SK-MEL-5 (cell line): ENCODE measurements around the gene LDLRAD3. TPM values are rescaled to one million over a fixed set of nuclear protein-coding genes. Genes with fewer than 3 reads are reported as not detected.
"Not testable (repeated sequence)": the region's sequence is repeated elsewhere in the genome, so short reads cannot be mapped to it uniquely, and the experiment has no call there.

ENCODE experiments used
- DNase-seq: peaks from one replicate; pipeline ENCODE4 v3.0.0-alpha.2; 2016; ENCODE audit warnings: low read depth, low spot score
- in situ Hi-C: cut with HindIII; loops from 2 replicates; pipeline ENCODE4 v1.10.0; 2016; ENCODE audit warnings: low sequenced_read_pairs, high pct_unique_total_duplicates, low pct_unique_long_range_greater_than_20kb
- total RNA-seq: library from RNA; depleted of rRNA; stranded (reverse); fragments of >200 nt; shearing (Covaris generic); gene quantifications from 2 replicates; pipeline ENCODE4 v1.2.3, GENCODE V29; 2014

Gene LDLRAD3
- total RNA-seq, 1 experiment from 2014 or later: 28.6 TPM

GRCh38 chr11:36002196-36002595 lies 58.3 kb downstream of the LDLRAD3 start:
- peak; percentile 93 for DNase-seq
- in situ Hi-C loops: no loop called here

- in situ Hi-C loops: no loop called here
These were observed 58.9 kb downstream of the LDLRAD3 start for GRCh38 chr11:36002796-36003195.

GRCh38 chr11:36006556-36006955 lies 62.7 kb downstream of the LDLRAD3 start:
- DNase-seq: peak; percentile 66
- in situ Hi-C loops: no loop called here

More at GRCh38 chr11:36002796-36003195, 58.9 kb downstream of the LDLRAD3 start:
- no peak for DNase-seq

- no peak for DNase-seq
- in situ Hi-C loops: no loop called here
These were observed 63.3 kb downstream of the LDLRAD3 start for GRCh38 chr11:36007127-36007655.

GRCh38 chr11:36008584-36008983 lies 64.7 kb downstream of the LDLRAD3 start:
- in situ Hi-C loops: no loop called here
- DNase-seq: peak; percentile 81

DNA sequence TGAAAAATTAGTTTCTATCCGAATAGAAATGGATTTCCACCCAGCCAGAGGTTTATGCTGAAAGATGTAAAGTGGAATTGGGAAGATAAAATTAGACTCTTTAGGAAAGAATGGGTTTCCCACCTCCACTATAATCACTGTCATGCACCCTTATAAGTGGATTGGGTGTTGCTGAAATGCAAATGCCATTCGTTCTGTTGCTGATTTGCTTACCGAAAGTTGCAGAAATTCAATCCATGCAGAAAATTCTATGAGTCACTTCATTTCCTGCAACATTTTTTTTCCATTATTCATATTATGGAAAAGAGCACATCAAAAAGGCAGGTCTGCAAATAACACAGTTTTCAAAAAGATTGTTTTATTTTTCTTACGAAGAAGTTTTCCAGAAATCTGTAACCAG lies 65.6 kb downstream of the LDLRAD3 start:
- no peak for DNase-seq
- in situ Hi-C loops: no loop called here

GRCh38 chr11:36010010-36010740 lies 66.3 kb downstream of the LDLRAD3 start:
- in situ Hi-C loops: no loop called here
- DNase-seq: no peak

DNA sequence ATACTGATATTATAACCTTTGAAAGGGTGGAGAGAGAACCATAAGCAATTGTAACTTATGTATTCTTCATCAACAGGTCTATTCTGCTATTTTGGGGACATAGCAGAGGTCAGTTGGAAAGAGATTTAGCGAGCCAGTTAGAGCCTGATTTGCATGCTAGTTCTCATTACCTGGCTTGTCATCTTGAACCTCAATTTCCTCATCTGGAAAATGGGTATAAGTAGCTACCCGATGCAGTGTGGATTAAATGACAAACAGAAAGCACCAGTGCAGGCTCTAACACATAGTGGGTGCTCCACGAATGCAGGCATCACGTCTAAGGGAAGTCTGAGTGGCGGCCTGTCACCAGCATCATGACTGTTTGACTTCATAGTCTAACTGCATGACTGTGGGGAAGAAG lies 67.7 kb downstream of the LDLRAD3 start:
- DNase-seq: no peak
- in situ Hi-C loops: no loop called here

DNA sequence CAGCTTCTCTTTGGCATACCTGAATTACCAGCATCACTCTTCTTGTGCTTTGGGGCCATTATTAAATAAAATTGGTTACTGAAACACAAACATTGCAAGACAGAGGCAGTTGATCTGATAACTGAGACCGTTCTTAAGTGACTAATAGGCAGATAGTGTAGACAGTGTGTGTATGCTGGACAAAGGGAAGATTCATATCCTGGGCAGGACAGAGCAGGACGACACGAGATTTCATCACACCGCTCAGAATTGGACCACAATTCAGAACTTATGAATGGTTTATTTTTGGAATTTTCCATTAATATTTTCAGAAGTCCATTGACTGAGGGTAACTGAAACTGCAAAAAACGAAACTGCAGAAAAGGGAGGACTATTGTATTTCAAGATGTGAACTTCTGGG lies 68.6 kb downstream of the LDLRAD3 start:
- DNase-seq: peak; percentile 98
- in situ Hi-C loops: no loop called here

GRCh38 chr11:36012979-36013378 lies 69.1 kb downstream of the LDLRAD3 start:
- peak; percentile 72 for DNase-seq
- in situ Hi-C loops: no loop called here

DNA sequence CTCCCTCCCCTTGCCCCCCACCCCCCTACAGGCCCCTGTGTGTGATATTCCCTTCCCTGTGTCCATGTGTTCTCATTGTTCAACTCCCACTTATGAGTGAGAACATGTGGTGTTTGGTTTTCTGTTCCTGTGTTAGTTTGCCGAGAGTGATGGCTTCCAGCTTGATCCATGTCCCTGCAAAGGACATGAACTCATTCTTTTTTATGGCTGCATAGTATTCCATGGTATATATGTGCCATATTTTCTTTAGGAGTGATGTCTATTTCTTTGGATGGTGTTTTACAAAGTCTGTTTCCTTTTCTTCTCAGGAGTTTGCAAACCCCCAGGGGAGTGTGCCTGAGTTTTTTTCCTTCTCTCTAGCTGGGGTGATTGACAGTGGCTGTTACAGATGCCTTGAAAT lies 69.6 kb downstream of the LDLRAD3 start:
- DNase-seq, in situ Hi-C loops: not testable (repeated sequence)

DNA sequence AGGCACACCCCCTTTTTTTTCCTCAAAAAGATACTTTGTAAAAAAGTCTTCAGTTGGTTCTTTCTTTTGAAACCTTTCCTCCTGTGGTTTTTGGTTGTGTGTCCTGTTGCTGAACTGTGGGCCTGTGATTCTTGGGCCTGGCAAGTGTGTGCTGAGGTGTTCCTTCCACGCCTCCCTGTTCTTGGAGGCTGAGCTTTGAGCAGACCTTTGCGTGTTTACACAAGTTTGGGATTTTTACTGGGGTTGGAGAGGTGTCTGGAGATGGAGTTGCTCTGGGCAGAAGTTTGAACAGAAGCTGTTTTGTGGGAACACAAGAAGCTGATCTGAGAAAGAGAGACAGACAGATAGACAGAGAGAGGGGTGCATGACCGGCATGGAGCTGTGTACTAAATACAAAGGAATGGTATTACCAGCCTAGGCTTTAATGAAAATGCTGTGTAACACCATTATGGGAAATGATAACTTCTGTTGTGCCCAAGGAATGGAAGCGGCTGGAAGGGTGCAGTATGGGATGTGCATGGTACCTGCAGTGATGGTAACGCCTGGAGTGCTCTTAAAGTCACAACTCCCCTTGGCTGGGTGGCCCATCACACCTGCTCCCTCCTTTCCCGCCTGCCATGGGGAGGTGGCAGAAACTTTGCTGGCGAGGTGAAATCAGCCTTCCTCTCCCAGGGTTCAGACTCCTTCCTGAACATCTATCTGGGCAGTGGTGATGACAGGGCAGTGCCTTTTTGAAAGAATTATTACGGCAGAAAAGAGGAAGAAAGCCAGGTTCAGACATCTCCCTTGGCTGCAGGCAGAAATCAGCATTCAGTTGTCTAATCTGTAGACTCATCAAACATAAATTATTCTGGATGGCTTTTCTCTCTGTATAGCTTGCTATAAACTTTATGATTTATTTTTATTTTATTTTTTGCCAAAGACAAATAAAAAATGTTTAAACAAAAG lies 70.4 kb downstream of the LDLRAD3 start:
- in situ Hi-C loops: no loop called here
- DNase-seq: no peak

DNA sequence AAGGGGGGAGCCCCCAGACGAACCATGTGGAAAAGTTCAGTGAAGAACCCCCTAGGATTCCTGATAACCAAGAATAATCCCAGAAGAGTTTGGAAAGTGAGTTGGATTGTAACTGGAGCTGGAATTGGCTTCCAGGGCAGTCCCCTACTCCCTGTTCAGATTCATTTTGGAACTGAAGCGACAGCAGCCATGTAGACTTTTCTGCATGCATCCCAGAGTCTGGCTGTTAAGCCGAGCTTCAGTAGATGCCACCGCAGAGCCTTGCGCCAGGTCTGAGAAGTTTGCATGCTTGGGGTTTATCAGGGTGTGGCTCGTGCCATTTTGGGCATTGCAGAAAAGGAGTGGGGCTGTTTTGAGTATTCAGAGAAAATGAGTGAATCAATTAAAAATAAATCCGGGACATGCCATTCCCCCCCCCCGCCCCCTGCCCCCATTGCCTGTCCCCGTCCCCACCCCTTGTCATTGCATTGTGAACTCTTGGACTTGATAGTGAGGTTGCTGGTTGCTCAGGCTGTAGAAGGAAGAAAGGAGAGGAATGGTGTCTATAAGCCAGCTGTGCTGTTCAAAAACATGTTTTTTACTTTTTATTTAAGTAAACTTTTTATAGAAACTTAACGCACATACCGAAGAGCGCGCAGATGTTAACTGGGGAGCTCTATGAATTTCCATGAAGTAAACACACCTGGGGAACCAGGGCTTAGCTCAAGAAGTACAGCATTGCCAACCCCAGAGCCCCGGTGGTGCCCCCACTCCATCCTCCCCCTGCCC lies 71.2 kb downstream of the LDLRAD3 start:
- no peak for DNase-seq
- in situ Hi-C loops: no loop called here

GRCh38 chr11:36015799-36016198 lies 71.9 kb downstream of the LDLRAD3 start:
- DNase-seq: no peak
- in situ Hi-C loops: no loop called here

- in situ Hi-C loops: no loop called here
- DNase-seq: no peak
These were observed 72.4 kb downstream of the LDLRAD3 start for GRCh38 chr11:36016263-36016662.

- in situ Hi-C loops: no loop called here
- no peak for DNase-seq
These were observed 72.8 kb downstream of the LDLRAD3 start for GRCh38 chr11:36016709-36017108.

DNA sequence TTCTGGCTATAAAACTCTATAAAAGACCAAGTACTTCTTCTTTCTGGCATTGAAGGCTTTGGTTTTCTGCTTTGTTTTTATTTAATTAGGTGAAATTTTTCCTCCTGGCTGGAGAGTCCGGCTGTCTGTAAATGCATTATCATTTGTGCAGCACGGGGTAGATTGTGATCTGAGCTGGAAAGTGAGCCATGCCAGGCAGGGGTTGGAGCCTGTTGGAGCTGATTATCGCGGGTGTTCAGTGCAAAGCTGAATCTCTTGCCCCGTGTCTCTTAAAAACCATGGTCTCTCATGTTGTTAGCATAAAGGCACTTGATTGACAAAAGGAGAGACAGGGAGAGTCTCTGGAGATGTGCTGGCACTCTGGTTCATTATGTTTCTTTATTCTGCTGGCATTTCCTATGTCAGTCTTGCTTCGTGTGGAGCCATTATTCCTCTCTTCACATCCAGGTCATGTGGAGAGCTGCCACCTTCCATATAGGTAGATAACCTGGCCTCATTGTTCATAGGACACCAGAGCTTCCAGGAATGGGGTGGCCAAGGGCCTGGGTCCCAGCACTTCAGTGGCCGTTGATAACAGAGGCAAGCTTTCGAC lies 75.2 kb downstream of the LDLRAD3 start:
- DNase-seq: no peak
- in situ Hi-C loops: no loop called here
